ENCODE measurements around the gene KCNT1. TPM values are rescaled to one million over a fixed set of nuclear protein-coding genes. Genes with fewer than 3 reads are reported as not detected.

The KCNT1 gene
- total RNA-seq, 1 donor from 2014 or later, result 0.12 TPM

GRCh38 chr9:135699440-135699839 is 2.5 kb upstream of the KCNT1 start, which contains the start of gene SOHLH1:
Gene SOHLH1 (minus strand): TSS chr9:135699481. CDS start chr9:135699467, 14 bp downstream.
- no peak for DNase-seq (ENCODE audit: low spot score)

GRCh38 chr9:135700525-135700924 is 1.5 kb upstream of the KCNT1 start:
- DNase-seq (ENCODE audit: low spot score), result no peak

- DNase-seq (ENCODE audit: low spot score), result no peak
Measured at GRCh38 chr9:135701067-135701958, 672 bp upstream of the KCNT1 start.

- DNase-seq (ENCODE audit: low spot score), result no peak
Measured at GRCh38 chr9:135703726-135704125, 1.7 kb downstream of the KCNT1 start.

DNA sequence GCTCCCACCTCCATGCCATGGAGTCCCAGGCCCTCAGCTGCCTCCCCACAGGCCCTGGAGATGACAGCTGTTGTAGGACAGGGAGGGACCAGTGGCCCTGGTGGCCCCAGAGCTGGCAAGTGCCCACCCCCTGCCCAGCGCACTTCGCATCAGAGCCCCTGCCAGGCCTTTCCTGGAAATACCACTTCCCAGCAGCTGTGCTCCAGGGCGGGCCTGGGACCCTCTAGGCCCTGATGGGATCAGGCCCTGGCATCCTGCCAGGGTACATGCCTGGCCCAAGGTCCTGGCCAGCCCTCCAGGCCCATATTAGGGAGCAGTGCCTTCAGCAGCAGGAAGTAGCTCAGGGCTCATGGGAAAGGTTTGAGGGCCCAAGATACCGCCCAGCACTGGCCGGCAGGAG is 2.5 kb downstream of the KCNT1 start:
- DNase-seq (ENCODE audit: low spot score), result no peak

DNA sequence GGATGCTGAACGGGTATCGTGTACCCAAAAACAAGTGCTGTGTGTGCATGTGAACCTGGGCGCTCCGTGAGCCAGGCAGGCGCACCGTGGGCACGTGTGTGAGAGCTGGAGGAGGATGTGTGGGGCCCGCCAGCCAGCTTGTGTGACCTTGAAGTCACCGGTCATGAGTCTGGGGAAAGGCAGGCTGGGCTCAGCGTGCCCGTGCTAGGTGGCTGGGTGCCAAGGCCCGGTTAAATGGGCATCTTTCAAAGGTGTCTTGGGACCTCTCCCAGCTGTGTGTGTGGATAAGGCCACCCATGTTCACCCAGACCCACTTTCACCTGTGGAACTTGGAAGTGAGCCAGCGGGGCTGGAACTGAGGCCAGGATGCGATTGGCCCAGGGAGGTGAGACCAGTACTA is 3.4 kb downstream of the KCNT1 start:
- no peak for DNase-seq (ENCODE audit: low spot score)

GRCh38 chr9:135706288-135706687 is 4.3 kb downstream of the KCNT1 start:
- no peak for DNase-seq (ENCODE audit: low spot score)

GRCh38 chr9:135707252-135708138 is 5.5 kb downstream of the KCNT1 start:
- DNase-seq (ENCODE audit: low spot score), result no peak

DNA sequence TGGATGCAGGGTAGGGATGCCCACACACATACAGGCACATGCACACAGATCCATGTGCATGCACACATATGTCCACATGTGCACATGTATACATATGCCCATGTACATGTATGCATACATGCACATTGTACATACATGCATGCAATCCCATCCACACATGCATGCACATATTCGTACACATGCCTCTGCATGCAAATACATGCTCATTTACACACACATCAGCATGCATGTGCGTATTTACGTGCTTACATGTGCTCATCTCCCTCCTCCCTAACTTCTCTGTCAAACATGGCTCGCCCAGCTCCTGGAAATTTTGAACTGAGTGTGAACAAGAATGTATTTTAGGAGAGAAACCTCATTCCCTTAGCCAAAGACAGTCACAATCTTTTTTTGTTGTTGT is 6.2 kb downstream of the KCNT1 start:
- no peak for DNase-seq (ENCODE audit: low spot score)

GRCh38 chr9:135711391-135711790 is 9.4 kb downstream of the KCNT1 start:
- DNase-seq (ENCODE audit: low spot score), result no peak

GRCh38 chr9:135711881-135712280 is 9.9 kb downstream of the KCNT1 start:
- DNase-seq (ENCODE audit: low spot score), result no peak

GRCh38 chr9:135712613-135713295 is 10.8 kb downstream of the KCNT1 start:
- DNase-seq (ENCODE audit: low spot score), result no peak

DNA sequence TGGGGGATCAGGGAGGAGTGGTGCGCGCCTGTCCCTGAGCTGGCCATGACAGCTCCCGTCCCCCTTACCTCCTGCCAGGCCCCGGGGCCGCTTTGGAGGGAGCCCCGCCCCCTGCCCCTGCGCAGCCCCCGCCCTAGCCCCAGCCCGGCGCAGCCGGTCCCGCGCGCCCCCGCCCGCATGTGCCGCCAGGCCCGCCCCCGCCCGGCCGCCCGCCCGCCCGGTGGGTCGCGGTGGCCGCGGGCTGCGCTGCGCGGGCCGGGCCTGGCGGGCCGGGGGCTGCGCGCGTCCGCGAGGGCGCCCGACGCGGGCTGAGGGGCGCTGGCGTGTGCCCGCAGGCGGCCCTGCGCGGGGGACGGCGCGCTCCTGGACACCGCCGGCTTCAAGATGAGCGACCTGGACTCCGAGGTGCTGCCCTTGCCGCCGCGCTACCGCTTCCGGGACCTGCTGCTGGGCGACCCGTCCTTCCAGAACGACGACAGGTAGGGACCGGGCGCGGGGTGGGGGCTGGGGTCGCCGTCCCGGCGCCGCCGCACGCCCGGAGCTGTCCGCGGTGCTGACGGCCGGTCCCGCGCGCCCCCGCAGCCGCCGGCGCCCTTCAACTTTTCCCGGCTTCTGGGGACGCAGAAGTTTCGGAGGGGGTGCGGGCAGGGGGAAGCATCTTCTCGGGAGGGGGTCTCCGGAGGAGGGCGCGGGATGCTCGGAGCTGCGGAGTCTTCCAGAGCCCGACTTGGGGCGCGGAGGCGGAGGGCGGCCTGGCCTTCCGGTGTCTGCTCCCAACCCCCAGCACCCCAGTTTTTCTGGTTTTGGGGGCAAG is 12.5 kb downstream of the KCNT1 start:
- DNase-seq (ENCODE audit: low spot score), result no peak

GRCh38 chr9:135715056-135715595 is 13.1 kb downstream of the KCNT1 start:
- no peak for DNase-seq (ENCODE audit: low spot score)

GRCh38 chr9:135716045-135716444 is 14.1 kb downstream of the KCNT1 start:
- no peak for DNase-seq (ENCODE audit: low spot score)

DNA sequence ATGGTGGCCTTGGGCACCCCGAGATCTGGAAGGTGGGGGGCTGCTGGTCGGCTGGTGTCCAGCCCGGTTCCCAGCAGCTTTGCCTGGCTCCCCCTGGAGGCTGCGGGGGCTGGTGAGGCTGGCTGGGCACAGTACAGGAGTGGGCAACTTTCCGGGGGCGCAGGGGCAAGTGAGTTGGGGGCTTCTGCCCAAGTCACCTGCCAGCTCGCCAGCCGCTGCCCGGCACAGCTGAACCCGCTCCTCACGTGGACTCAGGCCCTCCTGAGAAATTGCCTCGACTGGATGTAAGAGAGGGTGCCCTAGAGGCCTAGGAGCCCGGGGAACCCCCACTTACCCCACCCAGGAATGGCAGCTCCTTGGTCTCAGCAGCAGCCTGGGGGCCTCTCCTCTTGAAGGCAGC is 15.4 kb downstream of the KCNT1 start:
- no peak for DNase-seq (ENCODE audit: low spot score)

- no peak for DNase-seq (ENCODE audit: low spot score)
Measured at GRCh38 chr9:135718616-135719015, 16.6 kb downstream of the KCNT1 start.

DNA sequence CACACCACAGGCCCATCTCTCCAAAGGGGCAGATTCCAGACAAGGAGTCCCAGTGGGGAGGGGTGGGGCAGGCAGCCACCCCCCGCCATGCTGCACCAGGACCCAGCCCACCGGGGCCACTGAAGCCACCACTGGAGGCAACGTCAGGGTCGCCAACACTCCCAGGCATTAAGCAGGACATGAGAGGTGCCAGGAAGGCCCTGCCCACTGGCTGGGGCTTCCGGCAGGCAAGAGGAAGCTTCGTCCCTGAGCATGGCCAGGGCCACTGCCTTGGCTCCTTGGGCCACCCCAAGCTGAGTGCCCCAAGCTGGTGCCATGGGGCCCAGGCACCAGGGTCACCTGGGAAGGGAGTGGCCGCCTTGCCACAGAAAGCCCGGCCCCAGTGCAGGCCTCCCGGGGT is 17.5 kb downstream of the KCNT1 start:
- DNase-seq (ENCODE audit: low spot score), result no peak

DNA sequence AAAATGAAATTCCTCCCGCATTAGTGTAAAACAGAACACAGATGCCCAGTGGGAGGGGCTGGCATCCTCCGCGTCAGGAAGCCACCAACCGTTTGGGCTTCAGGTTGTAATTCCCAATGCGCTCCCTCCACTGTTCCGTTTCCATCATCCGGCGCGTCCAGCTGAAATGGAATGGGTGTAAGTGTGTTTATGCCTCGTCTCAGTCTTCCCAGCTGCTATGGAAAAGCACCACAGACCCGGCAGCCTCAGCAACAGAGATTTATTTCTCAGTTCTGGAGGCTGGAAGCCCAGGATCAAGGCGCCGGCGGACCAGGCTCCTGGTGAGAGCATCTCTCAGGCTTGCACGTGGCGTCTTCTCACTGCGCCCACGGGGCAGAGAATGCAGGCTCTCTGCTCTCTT is 20.4 kb downstream of the KCNT1 start:
- DNase-seq (ENCODE audit: low spot score), result no peak

DNA sequence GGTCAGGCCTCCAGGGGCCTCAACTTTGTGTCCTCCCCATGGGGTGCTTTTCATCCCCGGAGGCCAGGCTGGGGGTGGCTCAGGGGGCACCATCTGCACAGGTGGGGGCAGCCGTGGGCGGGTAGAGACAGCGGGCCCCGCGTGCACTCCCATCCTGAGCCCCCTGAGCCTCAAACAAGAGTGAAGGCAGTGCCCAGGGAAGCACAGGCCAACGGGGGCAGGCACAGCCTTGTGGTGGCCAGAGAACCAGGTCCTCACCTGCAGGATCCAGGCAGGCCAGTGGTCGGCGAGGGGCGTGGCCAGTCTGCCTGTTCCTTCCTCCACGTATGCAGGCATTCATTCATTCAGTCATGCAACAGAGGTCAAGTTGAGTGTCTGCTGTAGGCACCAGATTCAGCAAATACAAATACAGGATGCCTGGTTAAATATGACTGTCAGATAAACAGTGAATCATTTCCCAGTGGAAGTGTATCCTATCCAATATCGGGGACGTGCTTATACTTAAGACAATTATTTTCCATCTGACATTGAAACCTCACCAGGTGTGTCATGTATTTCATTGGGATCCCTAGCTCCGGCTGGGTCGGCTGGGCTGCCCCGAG is 22.3 kb downstream of the KCNT1 start:
- no peak for DNase-seq (ENCODE audit: low spot score)
